KMS-11 (cell line): Measurements from ENCODE around the gene LEKR1.

Source experiments
- H2AFZ ChIP-seq: fragments of 200-600 bp; sonication (generic); 2 replicates; pipeline ENCODE4 v1.6.1; 2016; ENCODE audit warnings: antibody characterized with exemption, mixed run types, low read depth
- H3K27ac ChIP-seq: fragments of 200-600 bp; sonication (generic); 2 replicates; pipeline ENCODE4 v1.6.1; 2016; ENCODE audit warnings: mild to moderate bottlenecking, mixed run types
- H3K27me3 ChIP-seq: fragments of 200-600 bp; sonication (generic); 2 replicates; pipeline ENCODE4 v1.6.1; 2017; ENCODE audit warnings: mild to moderate bottlenecking, low read depth, mixed run types, moderate library complexity; ENCODE audit not compliant: insufficient read depth
- H3K36me3 ChIP-seq: fragments of 200-600 bp; sonication (generic); 2 replicates; pipeline ENCODE4 v1.6.1; 2017; ENCODE audit warnings: mild to moderate bottlenecking, mixed run types; ENCODE audit not compliant: insufficient read depth
- H3K4me1 ChIP-seq: fragments of 200-600 bp; sonication (generic); 2 replicates; pipeline ENCODE4 v1.6.1; 2016; ENCODE audit warnings: mild to moderate bottlenecking, low read depth, mixed run types; ENCODE audit not compliant: poor library complexity, severe bottlenecking
- H3K4me2 ChIP-seq: fragments of 200-600 bp; sonication (generic); 2 replicates; pipeline ENCODE4 v1.7.0; 2016; ENCODE audit warnings: mild to moderate bottlenecking, mixed run types
- H3K4me3 ChIP-seq: fragments of 200-600 bp; sonication (generic); IDR thresholded peaks from 2 replicates; pipeline ENCODE4 v1.6.1; 2017; ENCODE audit warnings: low read depth, low read length, mixed read lengths; ENCODE audit not compliant: insufficient read depth
- H3K79me2 ChIP-seq: fragments of 200-600 bp; sonication (generic); 2 replicates; pipeline ENCODE4 v1.6.1; 2016; ENCODE audit warnings: low read depth, mixed run types; ENCODE audit not compliant: insufficient read depth
- H3K9ac ChIP-seq: fragments of 200-600 bp; sonication (generic); 2 replicates; pipeline ENCODE4 v1.6.1; 2016; ENCODE audit warnings: mild to moderate bottlenecking, mixed run types
- H4K20me1 ChIP-seq: fragments of 200-600 bp; sonication (generic); 2 replicates; pipeline ENCODE4 v1.6.1; 2016; ENCODE audit warnings: mild to moderate bottlenecking, mixed run types; ENCODE audit not compliant: insufficient read depth
- CTCF ChIP-seq: fragments of 200-600 bp; sonication (generic); conservative IDR thresholded peaks from 2 replicates; pipeline ENCODE4 v1.6.1; 2017; ENCODE audit warnings: low read depth, mild to moderate bottlenecking, antibody characterized with exemption, low read length, moderate library complexity, mixed read lengths

The LEKR1 gene

GRCh38 chr3:156790156-156790555 lies 36.0 kb upstream of the LEKR1 start:
- no peaks in the 10 kb centered on the region for H3K36me3 ChIP-seq
- no peak overlapping the region for H3K9ac ChIP-seq
- no peak overlapping the region for H3K4me3 ChIP-seq
- no peak overlapping the region for H3K27ac ChIP-seq
- H3K4me2 ChIP-seq: no peak overlapping the region
- TF ChIP-seq CTCF: no peak
- no peak overlapping the region for H2AFZ ChIP-seq
- no peaks in the 10 kb centered on the region for H3K79me2 ChIP-seq
- no peaks in the 10 kb centered on the region for H3K27me3 ChIP-seq
- peaks cover 7% of the 10 kb centered on the region for H3K4me1 ChIP-seq
- H4K20me1 ChIP-seq: no peaks in the 10 kb centered on the region

- Histone ChIP-seq H3K79me2 (no peaks in the 10 kb centered on the region), H3K27ac (no peak overlapping the region), H2AFZ (no peak overlapping the region), H3K4me1 (peaks cover 14% of the 10 kb centered on the region), H3K36me3 (no peaks in the 10 kb centered on the region), H3K9ac (no peak overlapping the region), H4K20me1 (no peaks in the 10 kb centered on the region), H3K4me2 (no peak overlapping the region), H3K4me3 (no peak overlapping the region), H3K27me3 (no peaks in the 10 kb centered on the region)
- no peak for TF ChIP-seq CTCF
Measured at GRCh38 chr3:156792114-156792513, 34.0 kb upstream of the LEKR1 start.

- no peak overlapping the region for H3K4me2 ChIP-seq
- H3K4me1 ChIP-seq: peaks cover 14% of the 10 kb centered on the region
- no peak overlapping the region for H3K4me3 ChIP-seq
- H4K20me1 ChIP-seq: no peaks in the 10 kb centered on the region
- no peak overlapping the region for H2AFZ ChIP-seq
- H3K27me3 ChIP-seq: no peaks in the 10 kb centered on the region
- no peaks in the 10 kb centered on the region for H3K36me3 ChIP-seq
- no peak overlapping the region for H3K27ac ChIP-seq
- no peaks in the 10 kb centered on the region for H3K79me2 ChIP-seq
- H3K9ac ChIP-seq: no peak overlapping the region
- TF ChIP-seq CTCF: no peak
Measured at GRCh38 chr3:156792536-156792935, 33.6 kb upstream of the LEKR1 start.

GRCh38 chr3:156792945-156793344 lies 33.2 kb upstream of the LEKR1 start:
- H3K27ac ChIP-seq: no peak overlapping the region
- peaks cover 14% of the 10 kb centered on the region for H3K4me1 ChIP-seq
- H3K9ac ChIP-seq: no peak overlapping the region
- no peak overlapping the region for H2AFZ ChIP-seq
- H3K4me3 ChIP-seq: no peak overlapping the region
- TF ChIP-seq CTCF: no peak
- no peaks in the 10 kb centered on the region for H3K36me3 ChIP-seq
- H3K79me2 ChIP-seq: no peaks in the 10 kb centered on the region
- H4K20me1 ChIP-seq: no peaks in the 10 kb centered on the region
- H3K27me3 ChIP-seq: no peaks in the 10 kb centered on the region
- no peak overlapping the region for H3K4me2 ChIP-seq
